Measurements from ENCODE around the gene KDM8. TPM values are rescaled to one million over a fixed set of nuclear protein-coding genes. Genes with fewer than 3 reads are reported as not detected.

Gene KDM8
- total and polyA plus RNA-seq, 12 donors = 3.4 to 14.6 (median 8.5) TPM

DNA sequence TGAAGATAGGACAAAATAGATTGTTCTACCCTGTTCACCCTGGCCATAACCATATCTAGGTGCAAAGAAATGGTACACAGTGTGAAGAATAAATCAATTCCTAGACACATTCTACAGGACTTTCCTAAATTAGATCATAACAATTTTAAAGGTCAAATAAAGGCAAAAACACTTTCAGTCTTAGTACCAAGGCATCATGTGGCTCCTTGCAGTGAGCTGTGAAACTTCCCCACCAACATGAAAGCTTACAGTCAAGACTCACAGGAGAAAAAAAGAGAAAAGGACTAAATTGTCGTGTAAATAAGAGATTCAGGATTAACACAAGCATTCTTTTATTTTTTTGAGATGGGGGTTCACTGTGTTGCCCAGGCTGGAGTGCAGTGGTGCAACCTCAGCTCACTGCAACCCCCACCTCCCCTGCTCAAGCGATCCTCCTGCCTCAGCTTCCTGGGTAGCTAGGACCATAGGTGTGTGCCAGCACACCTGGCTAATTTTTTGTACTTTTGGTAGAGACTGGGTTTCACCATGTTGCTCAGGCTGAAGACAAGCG, 51.0 kb downstream of the KDM8 start:
- peak in 1 of 7 donors; percentile 4 for DNase-seq
- Histone ChIP-seq H3K27ac (peak overlapping the region; percentile 62 to 82 (median 72)), H3K9me3 (replicated peaks in 1 of 3) (no peaks in the 10 kb centered on the region), H3K27me3 (no peaks in the 10 kb centered on the region), H3K36me3 (replicated peaks in 1 of 2) (peaks cover 0 to 23% of the 10 kb centered on the region in 2 donors), H3K4me1 (replicated peaks in 1 of 2) (peaks cover 22 to 38% of the 10 kb centered on the region in 2 donors), H3K4me3 (no peak overlapping the region)
- 74 to 91% (median 82%) methylated on average over 3 of the region's 3 CpGs for WGBS, 4 donors
- intact Hi-C loops (cut with DNase I) = no loop called here
- TF ChIP-seq, protein P1, sequence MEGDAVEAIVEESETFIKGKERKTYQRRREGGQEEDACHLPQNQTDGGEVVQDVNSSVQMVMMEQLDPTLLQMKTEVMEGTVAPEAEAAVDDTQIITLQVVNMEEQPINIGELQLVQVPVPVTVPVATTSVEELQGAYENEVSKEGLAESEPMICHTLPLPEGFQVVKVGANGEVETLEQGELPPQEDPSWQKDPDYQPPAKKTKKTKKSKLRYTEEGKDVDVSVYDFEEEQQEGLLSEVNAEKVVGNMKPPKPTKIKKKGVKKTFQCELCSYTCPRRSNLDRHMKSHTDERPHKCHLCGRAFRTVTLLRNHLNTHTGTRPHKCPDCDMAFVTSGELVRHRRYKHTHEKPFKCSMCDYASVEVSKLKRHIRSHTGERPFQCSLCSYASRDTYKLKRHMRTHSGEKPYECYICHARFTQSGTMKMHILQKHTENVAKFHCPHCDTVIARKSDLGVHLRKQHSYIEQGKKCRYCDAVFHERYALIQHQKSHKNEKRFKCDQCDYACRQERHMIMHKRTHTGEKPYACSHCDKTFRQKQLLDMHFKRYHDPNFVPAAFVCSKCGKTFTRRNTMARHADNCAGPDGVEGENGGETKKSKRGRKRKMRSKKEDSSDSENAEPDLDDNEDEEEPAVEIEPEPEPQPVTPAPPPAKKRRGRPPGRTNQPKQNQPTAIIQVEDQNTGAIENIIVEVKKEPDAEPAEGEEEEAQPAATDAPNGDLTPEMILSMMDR (IDR thresholded peaks at IDR 0.05) = no peak
- no peak for TF ChIP-seq POLR2A (IDR thresholded peaks at IDR 0.05)

DNA sequence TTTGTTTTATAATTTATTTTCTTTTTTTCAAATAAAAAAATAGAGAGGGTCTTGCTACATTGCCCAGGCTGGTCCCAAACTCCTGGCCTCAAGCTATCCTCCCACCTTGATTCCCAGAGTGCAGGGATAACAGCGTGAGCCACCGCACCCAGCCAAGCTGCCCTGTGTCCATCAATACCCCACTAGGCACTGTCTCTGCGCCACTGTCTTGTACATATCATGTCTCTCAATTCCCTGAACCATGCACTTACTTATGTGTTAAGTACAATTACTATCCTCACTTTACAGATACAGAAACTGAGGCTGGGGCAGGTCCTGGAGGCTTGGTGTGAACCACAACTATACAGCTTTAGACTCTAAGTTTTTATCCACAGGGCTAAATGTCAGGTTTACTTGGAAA, 53.5 kb downstream of the KDM8 start:
- H3K9me3 ChIP-seq (replicated peaks in 1 of 3) = no peaks in the 10 kb centered on the region
- H3K36me3 ChIP-seq (replicated peaks in 1 of 2) = peaks cover 0 to 23% of the 10 kb centered on the region in 2 donors
- no peak overlapping the region for H3K4me3 ChIP-seq
- DNase-seq = peak in 1 of 7 donors; percentile 29
- 96 to 100% (median 99%) methylated on average over 3 of the region's 3 CpGs for WGBS, 4 donors
- H3K4me1 ChIP-seq (replicated peaks in 1 of 2) = peaks cover 22 to 46% of the 10 kb centered on the region in 2 donors
- no peak overlapping the region for H3K27ac ChIP-seq
- TF ChIP-seq POLR2A (IDR thresholded peaks at IDR 0.05) = no peak
- TF ChIP-seq, protein P1 (IDR thresholded peaks at IDR 0.05) = no peak
- no peaks in the 10 kb centered on the region for H3K27me3 ChIP-seq
- intact Hi-C loops (cut with DNase I) = no loop called here

DNA sequence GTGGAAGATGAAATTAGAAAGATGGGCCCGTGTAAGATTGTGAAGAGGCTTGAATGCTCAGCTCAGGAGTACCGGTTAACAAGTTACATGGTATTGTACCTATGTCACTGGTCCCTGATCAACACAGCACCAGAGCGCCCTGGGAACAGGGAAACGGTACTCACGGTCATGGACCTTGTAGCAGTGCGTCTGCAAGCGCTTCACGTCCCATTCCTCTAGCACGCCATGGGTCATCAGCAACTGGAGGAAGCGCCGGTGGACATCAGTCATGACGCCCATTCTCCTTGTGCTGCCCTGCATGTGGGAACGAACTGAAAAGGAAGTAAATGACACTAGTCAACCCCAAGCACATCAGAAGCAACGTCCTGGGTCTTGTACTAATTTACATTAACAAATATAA, 53.9 kb downstream of the KDM8 start:
- Histone ChIP-seq H3K27me3 (no peaks in the 10 kb centered on the region), H3K9me3 (replicated peaks in 1 of 3) (no peaks in the 10 kb centered on the region), H3K36me3 (replicated peaks in 1 of 2) (peaks cover 0 to 23% of the 10 kb centered on the region in 2 donors), H3K4me1 (replicated peaks in 1 of 2) (peaks cover 22 to 50% of the 10 kb centered on the region in 2 donors), H3K4me3 (no peak overlapping the region), H3K27ac (peak overlapping the region in 1 of 5 donors; percentile 52)
- intact Hi-C loops (cut with DNase I) = no loop called here
- DNase-seq = peak in 1 of 7 donors; percentile 45
- 93 to 95% (median 94%) methylated on average over 14 of the region's 14 CpGs for WGBS, 4 donors
- no peak for TF ChIP-seq POLR2A (IDR thresholded peaks at IDR 0.05)
- TF ChIP-seq, protein P1 (IDR thresholded peaks at IDR 0.05) = no peak

- whole genome bisulfite sequencing, 4 donors = 64 to 81% (median 77%) methylated on average over 3 of the region's 3 CpGs
- TF ChIP-seq, protein P1 (IDR thresholded peaks at IDR 0.05) = no peak
- no peak for TF ChIP-seq POLR2A (IDR thresholded peaks at IDR 0.05)
- Histone ChIP-seq H3K36me3 (replicated peaks in 1 of 2) (peaks cover 0 to 23% of the 10 kb centered on the region in 2 donors), H3K4me1 (replicated peaks in 1 of 2) (peaks cover 19 to 48% of the 10 kb centered on the region in 2 donors), H3K27me3 (no peaks in the 10 kb centered on the region), H3K9me3 (replicated peaks in 1 of 3) (no peaks in the 10 kb centered on the region), H3K4me3 (no peak overlapping the region), H3K27ac (peak overlapping the region in 4 of 5 donors; percentile 16 to 52 (median 25))
- intact Hi-C loops (cut with DNase I) = no loop called here
- no peak for DNase-seq
Measured at GRCh38 chr16:27258241-27258734, 55.0 kb downstream of the KDM8 start.

Data from adrenal gland (tissue), 12 donors.